Stimulated activated effector memory CD8-positive, alpha-beta T cell treated with anti-CD3 and anti-CD28 coated beads, Interleukin-12 subunit alpha, Interleukin-12 subunit beta, amount 100 ng/mL, for 72 hours (primary cell): ENCODE measurements around the gene MYO18B.

Source experiments
- ATAC-seq: fragments of 150-1000 bp; cut with Tn5 transposase; 2 replicates; pipeline ENCODE4 v1.10.0; 2021
- DNase-seq, 2 donors: peaks; one replicate each; pipeline ENCODE4 v3.0.0; 2021 to 2022; ENCODE audit warnings: low spot score in 2 of 2
- H3K27ac Mint-ChIP-seq: one replicate; pipeline ENCODE4 v1.8.0; 2022; ENCODE audit warnings: mild to moderate bottlenecking, mixed read lengths
- H3K36me3 Mint-ChIP-seq: one replicate; pipeline ENCODE4 v1.8.0; 2022; ENCODE audit warnings: mild to moderate bottlenecking, mixed read lengths
- H3K4me1 Mint-ChIP-seq: one replicate; pipeline ENCODE4 v1.8.0; 2022; ENCODE audit warnings: mixed read lengths
- H3K4me3 Mint-ChIP-seq: one replicate; pipeline ENCODE4 v1.8.0; 2022; ENCODE audit warnings: mild to moderate bottlenecking, mixed read lengths
- H3K9me3 Mint-ChIP-seq: one replicate; pipeline ENCODE4 v1.8.0; 2022; ENCODE audit warnings: mixed read lengths

MYO18B gene

DNA sequence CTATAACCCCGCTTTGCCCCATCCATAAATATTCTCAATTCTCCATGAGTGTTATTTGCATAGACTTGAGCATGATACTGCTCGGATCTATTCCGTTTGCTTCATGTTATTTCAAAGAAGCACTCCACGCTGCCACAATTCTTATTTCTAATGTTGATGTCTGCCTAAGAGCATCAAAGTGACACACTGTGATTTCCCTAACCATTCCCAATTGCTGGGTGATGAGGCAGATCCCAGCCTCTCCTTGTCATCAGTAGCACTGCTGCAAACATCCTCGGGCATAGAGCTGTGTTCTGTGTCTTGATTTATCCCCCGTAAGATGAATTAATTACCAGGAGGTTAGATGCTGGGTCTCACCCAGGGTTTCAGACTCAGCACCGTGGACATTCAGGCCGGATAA lies 249.0 kb downstream of the MYO18B start:
- no peaks in the 10 kb centered on the region for H3K9me3 Mint-ChIP-seq
- ATAC-seq (no peak), DNase-seq (no peak)
- H3K27ac Mint-ChIP-seq, result no peak overlapping the region
- H3K4me3 Mint-ChIP-seq, result no peak overlapping the region
- no peaks in the 10 kb centered on the region for H3K4me1 Mint-ChIP-seq
- no peaks in the 10 kb centered on the region for H3K36me3 Mint-ChIP-seq

DNA sequence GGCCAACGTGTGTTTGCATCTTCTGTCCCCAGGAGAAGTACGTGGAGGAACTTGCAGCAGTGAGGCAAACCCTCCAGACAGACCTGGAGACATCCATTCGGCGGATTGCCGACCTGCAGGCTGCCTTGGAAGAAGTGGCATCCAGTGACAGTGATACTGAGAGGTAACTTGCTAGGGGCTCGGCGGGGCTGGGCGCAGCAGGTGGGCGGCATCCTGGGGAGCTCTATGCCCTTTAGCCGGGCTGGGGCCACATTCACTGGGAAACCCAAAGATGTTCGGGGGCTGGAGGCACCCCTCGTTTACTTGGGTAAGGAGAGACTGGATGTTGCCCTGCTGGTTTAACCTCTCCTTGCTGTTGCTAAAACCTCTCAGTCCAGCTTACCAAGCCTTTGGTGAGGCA lies 250.3 kb downstream of the MYO18B start:
- peaks cover 2% of the 10 kb centered on the region for H3K9me3 Mint-ChIP-seq
- DNase-seq (no peak), ATAC-seq (no peak)
- no peaks in the 10 kb centered on the region for H3K4me1 Mint-ChIP-seq
- no peak overlapping the region for H3K4me3 Mint-ChIP-seq
- no peaks in the 10 kb centered on the region for H3K36me3 Mint-ChIP-seq
- no peak overlapping the region for H3K27ac Mint-ChIP-seq

DNA sequence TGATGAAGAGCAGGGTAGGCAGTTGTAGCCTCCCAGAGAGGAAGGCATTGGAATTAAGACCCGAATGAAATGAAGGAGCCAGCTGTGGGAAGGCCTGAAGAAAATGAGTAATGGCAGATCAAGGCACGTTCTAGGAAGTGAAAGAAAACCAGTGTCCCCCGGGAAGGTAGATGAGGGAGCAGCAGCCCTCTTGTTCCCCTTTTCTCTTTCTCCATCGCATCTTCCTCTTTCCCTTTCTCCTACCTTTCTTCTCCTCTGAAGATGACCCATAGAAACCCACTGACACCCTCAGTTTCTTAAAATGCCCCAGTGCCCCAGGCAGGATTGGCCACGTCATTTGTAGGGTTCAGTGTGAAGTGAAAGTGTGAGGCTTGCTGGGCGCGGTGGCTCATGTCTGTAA lies 254.7 kb downstream of the MYO18B start:
- H3K27ac Mint-ChIP-seq, result no peak overlapping the region

DNA sequence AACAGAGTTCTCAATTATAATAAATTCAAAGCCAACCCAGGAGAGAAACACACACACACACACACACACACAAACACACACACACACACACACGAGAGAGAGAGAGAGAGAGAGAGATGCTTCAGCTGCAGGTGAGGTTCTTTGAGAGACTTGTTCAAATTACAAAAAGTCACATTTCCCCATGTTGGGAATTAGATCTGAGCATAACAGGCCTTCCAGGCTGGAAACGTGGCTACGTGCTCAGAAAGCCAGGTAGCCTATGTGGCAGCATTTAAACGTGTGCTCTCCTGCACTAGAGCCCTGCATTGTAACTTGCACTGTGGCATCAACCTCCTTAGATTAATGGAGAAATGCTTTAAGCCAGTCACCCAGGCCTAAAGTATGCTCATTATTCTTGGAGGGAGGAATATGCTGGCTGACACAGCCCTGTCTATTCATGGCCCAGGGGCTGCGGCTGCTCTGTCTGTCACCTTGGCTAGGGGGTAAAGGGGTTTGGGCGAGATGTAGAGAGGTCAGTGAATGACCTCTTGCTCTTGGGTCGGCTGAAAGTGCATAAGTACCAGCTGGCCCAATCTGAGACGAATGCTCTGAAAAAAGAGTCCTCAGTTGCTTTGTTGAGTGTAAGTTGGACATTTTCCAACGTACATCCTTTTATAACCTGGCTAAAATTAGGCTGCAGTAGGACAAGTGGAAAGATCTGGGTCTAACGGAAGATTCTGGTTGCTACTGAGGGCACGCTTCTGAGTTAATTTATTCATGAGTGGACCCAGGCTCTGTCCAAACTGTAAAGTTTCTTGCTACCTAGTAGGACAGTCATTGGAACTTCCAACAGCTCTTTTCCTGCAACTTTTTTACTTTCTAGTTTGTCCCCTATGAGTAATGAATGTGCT lies 256.1 kb downstream of the MYO18B start:
- ATAC-seq (no peak), DNase-seq (no peak)
- Mint-ChIP-seq H3K9me3 (peaks cover 5% of the 10 kb centered on the region), H3K36me3 (no peaks in the 10 kb centered on the region), H3K27ac (no peak overlapping the region), H3K4me3 (no peak overlapping the region), H3K4me1 (no peaks in the 10 kb centered on the region)

More for the DNA sequence above, 254.7 kb downstream of the MYO18B start:
- Mint-ChIP-seq H3K36me3 (no peaks in the 10 kb centered on the region), H3K4me3 (no peak overlapping the region), H3K4me1 (no peaks in the 10 kb centered on the region), H3K9me3 (peaks cover 2% of the 10 kb centered on the region)
- ATAC-seq, result no peak
- no peak for DNase-seq

DNA sequence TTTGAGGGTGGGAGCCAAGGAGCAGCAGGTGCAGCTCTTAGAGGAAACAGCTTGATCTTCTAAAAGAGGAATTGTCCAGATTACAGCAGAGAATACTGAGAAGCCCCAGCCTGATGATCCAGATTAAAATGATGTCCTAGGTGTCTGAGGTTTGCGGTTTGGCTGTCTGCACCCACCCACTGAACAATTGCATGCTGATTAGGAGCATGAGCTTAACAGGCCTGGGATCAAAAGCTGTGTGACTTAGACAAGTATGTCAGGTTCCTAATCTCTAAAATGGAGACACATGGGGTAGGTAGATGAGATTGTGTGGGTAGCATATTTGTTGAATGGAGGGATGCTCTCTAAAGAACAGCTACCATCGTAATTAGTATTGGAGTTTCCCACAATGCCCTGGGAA lies 260.5 kb downstream of the MYO18B start:
- Mint-ChIP-seq H3K4me1 (no peaks in the 10 kb centered on the region), H3K27ac (no peak overlapping the region)

DNA sequence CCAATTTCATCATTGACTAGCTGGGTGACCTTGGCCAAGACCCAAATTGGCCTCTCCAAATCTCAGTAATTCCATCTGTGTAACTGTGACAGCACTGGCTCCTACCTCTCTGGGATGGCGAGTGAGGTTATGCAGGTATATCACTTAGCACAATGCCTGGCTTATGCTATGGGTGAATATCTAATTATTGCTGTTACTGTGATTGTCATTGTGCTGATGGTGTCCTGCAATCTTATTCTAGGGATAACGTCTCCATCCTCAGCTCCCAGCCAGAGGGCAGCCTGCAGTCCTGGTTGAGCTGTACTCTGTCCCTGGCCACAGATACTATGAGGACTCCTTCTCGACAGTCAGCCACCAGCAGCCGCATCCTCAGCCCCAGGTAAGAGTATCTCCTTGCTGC lies 262.5 kb downstream of the MYO18B start:
- H3K9me3 Mint-ChIP-seq, result peaks cover 2% of the 10 kb centered on the region
- H3K4me1 Mint-ChIP-seq, result no peaks in the 10 kb centered on the region
- no peak overlapping the region for H3K27ac Mint-ChIP-seq
- ATAC-seq, result no peak
- DNase-seq, result no peak
- H3K4me3 Mint-ChIP-seq, result no peak overlapping the region
- no peaks in the 10 kb centered on the region for H3K36me3 Mint-ChIP-seq

More for the DNA sequence above, 260.5 kb downstream of the MYO18B start:
- ATAC-seq, result no peak
- no peak for DNase-seq
- Mint-ChIP-seq H3K4me3 (no peak overlapping the region), H3K9me3 (peaks cover 2% of the 10 kb centered on the region), H3K36me3 (no peaks in the 10 kb centered on the region)

DNA sequence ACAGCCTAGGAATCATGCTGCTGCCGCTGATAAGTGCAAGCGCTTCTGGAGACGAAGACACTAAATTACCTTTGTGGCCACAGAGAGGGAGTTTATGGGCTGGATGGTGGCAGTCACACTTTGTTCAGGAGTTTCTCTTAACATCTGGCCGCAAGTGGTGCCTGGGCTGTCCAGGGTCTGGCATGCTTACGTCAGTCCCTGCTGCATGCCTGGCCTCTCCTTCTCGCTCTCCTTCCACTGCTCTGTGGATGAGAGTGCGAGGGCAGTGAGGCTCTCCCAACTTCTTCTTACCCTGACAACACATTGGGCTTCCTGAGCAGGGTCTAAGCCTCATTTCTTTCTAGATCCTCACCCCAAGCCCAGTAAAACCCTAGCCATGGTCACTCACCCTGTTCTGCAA lies 266.6 kb downstream of the MYO18B start:
- Mint-ChIP-seq H3K4me1 (no peaks in the 10 kb centered on the region), H3K9me3 (no peaks in the 10 kb centered on the region), H3K27ac (no peak overlapping the region), H3K4me3 (no peak overlapping the region), H3K36me3 (no peaks in the 10 kb centered on the region)
- DNase-seq (no peak), ATAC-seq (no peak)

DNA sequence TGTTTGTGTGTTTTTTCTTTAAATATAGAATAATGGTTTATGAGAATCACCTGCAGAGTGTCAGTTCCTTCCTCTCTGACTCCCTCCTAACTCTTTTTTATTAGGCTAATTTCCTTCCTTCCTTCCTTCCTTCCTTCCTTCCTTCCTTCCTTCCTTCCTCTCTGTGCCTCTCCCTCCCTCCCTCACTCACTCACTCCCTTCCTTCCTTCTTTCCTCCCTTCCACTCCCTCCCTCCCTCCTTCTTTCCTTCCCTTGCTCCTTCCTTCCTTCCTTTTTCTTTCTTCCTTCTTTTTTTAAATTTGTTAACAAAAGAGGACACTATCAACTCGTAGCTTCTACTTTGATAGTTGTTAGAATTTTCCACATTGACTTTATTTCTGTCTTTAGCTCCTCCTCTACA lies 274.9 kb downstream of the MYO18B start:
- no peaks in the 10 kb centered on the region for H3K9me3 Mint-ChIP-seq
- no peaks in the 10 kb centered on the region for H3K36me3 Mint-ChIP-seq
- DNase-seq (no peak), ATAC-seq (no peak)
- H3K4me1 Mint-ChIP-seq, result no peaks in the 10 kb centered on the region
- H3K4me3 Mint-ChIP-seq, result no peak overlapping the region
- no peak overlapping the region for H3K27ac Mint-ChIP-seq

DNA sequence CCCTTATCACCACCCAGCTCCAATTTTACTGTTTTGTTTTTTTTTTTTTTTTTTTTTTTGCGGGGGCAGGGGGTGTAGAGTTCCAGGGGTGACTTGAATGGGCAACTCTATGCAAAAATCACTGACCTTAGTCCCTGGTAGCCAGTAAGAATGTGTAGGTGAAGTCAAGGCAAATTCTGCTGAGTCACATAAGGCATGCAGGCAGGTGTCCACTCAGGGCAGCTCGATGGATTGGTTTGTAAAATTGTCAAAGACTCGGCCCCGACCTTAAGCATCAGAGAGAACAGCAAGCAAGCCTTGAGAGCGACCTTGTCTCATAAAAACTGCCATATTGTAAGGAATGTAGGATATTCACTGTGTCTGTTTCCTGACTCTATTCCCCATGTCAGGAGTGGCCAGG lies 275.9 kb downstream of the MYO18B start:
- Mint-ChIP-seq H3K27ac (no peak overlapping the region), H3K36me3 (no peaks in the 10 kb centered on the region), H3K4me1 (no peaks in the 10 kb centered on the region), H3K4me3 (no peak overlapping the region), H3K9me3 (peaks cover 1% of the 10 kb centered on the region)
- no peak for ATAC-seq
- no peak for DNase-seq

DNA sequence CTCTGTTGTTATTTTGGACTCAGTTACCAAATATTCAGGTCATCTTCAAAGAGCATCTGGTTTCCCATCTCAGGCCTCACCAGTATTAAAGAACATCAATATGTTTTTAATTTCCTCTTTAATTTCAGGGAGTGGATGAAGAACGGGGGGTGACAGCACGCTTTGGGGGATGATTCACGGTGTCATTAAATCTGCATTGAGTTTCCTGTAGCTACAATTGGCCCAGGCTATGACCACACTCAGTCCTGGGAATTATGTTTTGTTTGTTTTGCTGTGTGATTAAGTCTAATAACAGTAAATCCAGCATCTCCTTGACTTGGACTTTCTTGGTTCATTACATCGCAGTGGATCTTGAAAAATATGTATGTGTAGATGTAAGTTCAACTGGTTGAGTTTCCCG lies 277.6 kb downstream of the MYO18B start:
- Mint-ChIP-seq H3K4me1 (no peaks in the 10 kb centered on the region), H3K27ac (no peak overlapping the region), H3K36me3 (no peaks in the 10 kb centered on the region), H3K4me3 (no peak overlapping the region), H3K9me3 (peaks cover 4% of the 10 kb centered on the region)
- no peak for DNase-seq
- no peak for ATAC-seq

DNA sequence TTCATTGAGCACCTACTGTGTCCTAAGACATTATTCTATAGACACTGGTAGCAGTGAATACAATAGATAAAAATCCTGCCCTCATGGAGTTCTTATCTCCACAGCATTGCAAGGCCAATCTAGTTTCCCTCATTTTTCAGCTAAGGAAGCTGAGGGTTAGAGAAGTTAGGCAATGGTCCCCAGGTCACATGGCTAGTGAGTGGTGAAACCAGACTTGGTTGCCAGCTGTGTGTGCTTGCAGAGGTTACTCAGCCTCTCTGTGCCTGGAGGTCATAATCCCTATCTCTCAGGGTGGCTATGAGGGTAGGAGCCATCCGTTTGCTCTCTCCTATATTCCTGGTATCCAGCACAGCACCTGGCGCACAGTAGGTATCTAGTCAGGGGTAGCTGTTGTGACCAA lies 279.5 kb downstream of the MYO18B start:
- DNase-seq, result no peak
- Mint-ChIP-seq H3K27ac (no peak overlapping the region), H3K36me3 (no peaks in the 10 kb centered on the region)

DNA sequence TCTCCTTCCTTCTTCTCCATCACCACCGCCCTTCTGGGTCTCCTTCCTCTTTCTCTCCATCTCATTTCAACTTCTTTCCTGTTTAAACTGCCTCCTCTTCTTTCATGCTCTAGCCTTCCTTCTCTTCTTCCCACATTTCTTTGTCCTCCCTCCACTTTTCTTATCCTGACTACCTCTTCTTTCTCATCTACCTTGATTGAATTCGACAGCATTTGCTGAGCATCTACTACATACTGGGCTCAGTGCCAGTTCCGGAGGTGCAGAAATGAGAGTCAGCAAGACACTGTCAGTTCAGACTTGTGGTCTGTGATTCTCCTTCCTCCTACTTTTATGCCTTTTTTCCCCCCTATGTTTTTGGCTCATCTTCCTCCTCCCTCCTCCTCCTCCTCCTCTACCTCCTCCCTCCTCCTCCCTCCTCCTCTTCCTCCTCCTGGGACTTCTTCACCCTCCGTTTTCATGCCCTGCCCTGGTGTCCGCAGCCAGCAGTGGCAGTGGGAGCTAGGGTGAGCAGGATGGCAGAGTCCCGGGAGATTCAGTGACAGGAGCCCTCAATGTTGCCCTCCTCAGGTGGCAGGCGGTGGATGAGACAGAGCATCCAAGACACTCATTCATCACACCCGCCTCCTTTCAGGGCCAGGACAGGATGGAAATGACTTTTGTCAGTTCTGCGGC lies 281.3 kb downstream of the MYO18B start:
- no peaks in the 10 kb centered on the region for H3K4me1 Mint-ChIP-seq
- no peak overlapping the region for H3K27ac Mint-ChIP-seq
- no peak overlapping the region for H3K4me3 Mint-ChIP-seq
- peaks cover 4% of the 10 kb centered on the region for H3K9me3 Mint-ChIP-seq
- DNase-seq, result no peak
- no peaks in the 10 kb centered on the region for H3K36me3 Mint-ChIP-seq
- ATAC-seq, result no peak

More for the DNA sequence above, 279.5 kb downstream of the MYO18B start:
- ATAC-seq, result no peak
- H3K4me3 Mint-ChIP-seq, result no peak overlapping the region
- no peaks in the 10 kb centered on the region for H3K4me1 Mint-ChIP-seq
- H3K9me3 Mint-ChIP-seq, result peaks cover 4% of the 10 kb centered on the region

DNA sequence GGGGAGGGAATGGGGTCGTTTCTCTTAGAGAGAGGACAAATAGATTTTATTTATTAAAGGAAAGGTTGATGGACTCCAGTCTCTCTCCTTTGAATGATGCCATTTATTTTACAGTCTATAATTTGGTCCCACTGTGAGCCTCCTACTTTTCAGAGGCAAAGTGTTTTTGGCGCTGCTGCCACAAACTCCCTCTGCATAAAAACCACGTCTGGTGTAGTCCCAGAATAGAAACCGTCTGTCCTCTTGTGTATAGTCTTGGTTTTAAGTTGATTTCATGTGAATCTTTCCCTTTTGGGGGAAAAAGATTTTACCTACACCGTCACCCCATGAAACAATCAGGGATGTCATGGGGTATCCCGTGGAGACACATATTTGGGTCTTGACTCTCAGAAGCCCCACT lies 283.6 kb downstream of the MYO18B start:
- no peak for ATAC-seq
- H3K27ac Mint-ChIP-seq, result no peak overlapping the region

DNA sequence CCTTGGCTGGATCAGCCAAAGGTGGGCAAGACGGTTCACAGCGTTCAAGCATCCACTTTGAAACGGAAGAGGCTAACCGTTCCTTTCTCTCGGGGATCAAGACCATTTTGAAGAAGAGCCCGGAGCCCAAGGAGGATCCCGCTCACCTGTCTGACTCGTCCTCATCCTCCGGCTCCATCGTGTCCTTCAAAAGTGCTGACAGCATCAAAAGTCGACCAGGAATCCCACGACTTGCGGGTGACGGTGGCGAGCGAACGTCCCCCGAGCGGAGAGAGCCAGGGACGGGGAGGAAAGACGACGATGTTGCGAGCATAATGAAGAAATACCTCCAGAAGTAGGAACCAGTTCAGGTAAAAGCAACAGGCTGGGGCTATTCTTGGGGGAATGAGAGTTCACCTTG lies 285.4 kb downstream of the MYO18B start:
- no peak for ATAC-seq
- H3K27ac Mint-ChIP-seq, result no peak overlapping the region

More for the DNA sequence above, 283.6 kb downstream of the MYO18B start:
- H3K36me3 Mint-ChIP-seq, result no peaks in the 10 kb centered on the region
- H3K9me3 Mint-ChIP-seq, result peaks cover 4% of the 10 kb centered on the region
- H3K4me3 Mint-ChIP-seq, result no peak overlapping the region
- H3K4me1 Mint-ChIP-seq, result no peaks in the 10 kb centered on the region
- DNase-seq, result no peak

DNA sequence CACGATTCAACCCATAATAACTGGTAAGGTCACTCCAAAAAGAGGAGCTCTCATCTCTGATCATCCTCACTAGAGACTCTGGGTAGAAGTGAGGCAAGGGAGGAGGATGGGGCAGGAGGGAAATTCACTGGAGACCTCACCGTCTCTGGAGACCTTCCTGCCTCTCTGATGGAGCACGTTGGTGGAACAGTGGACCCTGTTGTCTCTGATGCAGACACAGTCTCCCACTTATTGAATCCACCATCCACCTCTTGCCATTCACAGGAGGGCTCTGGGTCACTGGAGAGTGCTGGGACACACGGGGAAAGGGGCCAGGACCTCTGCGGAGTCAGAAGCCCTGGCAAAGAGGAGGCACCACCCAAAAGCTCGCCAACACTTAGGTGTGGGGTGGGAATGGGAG lies 289.7 kb downstream of the MYO18B start:
- no peak for ATAC-seq
- no peak overlapping the region for H3K4me3 Mint-ChIP-seq
- no peak overlapping the region for H3K27ac Mint-ChIP-seq
- H3K9me3 Mint-ChIP-seq, result peaks cover 2% of the 10 kb centered on the region
- no peak for DNase-seq
- no peaks in the 10 kb centered on the region for H3K4me1 Mint-ChIP-seq
- H3K36me3 Mint-ChIP-seq, result no peaks in the 10 kb centered on the region

More for the DNA sequence above, 285.4 kb downstream of the MYO18B start:
- Mint-ChIP-seq H3K36me3 (no peaks in the 10 kb centered on the region), H3K9me3 (peaks cover 4% of the 10 kb centered on the region), H3K4me3 (no peak overlapping the region), H3K4me1 (no peaks in the 10 kb centered on the region)
- no peak for DNase-seq

DNA sequence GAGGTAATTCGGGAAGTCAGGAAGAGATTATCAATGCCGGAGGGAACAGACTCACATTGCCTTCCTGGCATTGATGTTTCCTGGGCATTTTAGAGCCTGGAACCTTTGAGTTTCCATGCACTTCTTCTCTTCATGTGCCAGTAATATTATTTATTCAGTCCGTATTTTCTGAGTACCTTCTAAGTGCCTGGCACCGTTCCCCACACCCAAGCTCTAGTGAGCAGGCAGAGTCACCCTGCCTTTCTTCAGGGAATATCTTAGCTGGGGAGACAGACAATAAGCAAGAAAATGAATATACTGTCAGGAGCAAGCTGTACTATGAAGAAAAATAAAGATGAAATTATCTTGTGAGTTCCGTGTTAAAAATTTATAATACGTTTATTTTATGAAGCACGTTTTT lies 291.1 kb downstream of the MYO18B start:
- H3K27ac Mint-ChIP-seq, result no peak overlapping the region
- H3K4me1 Mint-ChIP-seq, result no peaks in the 10 kb centered on the region
- peaks cover 2% of the 10 kb centered on the region for H3K9me3 Mint-ChIP-seq

More for the DNA sequence above, 291.1 kb downstream of the MYO18B start:
- DNase-seq (no peak), ATAC-seq (no peak)
- Mint-ChIP-seq H3K36me3 (no peaks in the 10 kb centered on the region), H3K4me3 (no peak overlapping the region)
